ENCODE measurements around the gene RAX. TPM values are rescaled to one million over a fixed set of nuclear protein-coding genes. Genes with fewer than 3 reads are reported as not detected.

The RAX gene
- total RNA-seq, 1 experiment from 2014 or later = 0.94 TPM

- no peak for TF ChIP-seq ZBTB43 (CRISPR knock-in tag; IDR thresholded peaks at IDR 0.05)
- TF ChIP-seq NFATC4 (CRISPR knock-in tag; IDR thresholded peaks at IDR 0.05) = no peak
- TF ChIP-seq ESRRA (CRISPR knock-in tag; IDR thresholded peaks at IDR 0.05; ENCODE audit: borderline replicate concordance) = no peak
- no peak for TF ChIP-seq USF1 (CRISPR knock-in tag; IDR thresholded peaks at IDR 0.05)
- TF ChIP-seq AR (CRISPR knock-in tag; IDR thresholded peaks at IDR 0.05) = no peak
- no peak for TF ChIP-seq ATF6 (CRISPR knock-in tag; IDR thresholded peaks at IDR 0.05)
- no peak for TF ChIP-seq SOX15 (CRISPR knock-in tag; IDR thresholded peaks at IDR 0.05)
- TF ChIP-seq FOXP4 (CRISPR knock-in tag; IDR thresholded peaks at IDR 0.05) = no peak
- TF ChIP-seq ATF1 (CRISPR knock-in tag; IDR thresholded peaks at IDR 0.05) = no peak
- no peak for TF ChIP-seq FOXJ3 (CRISPR knock-in tag; IDR thresholded peaks at IDR 0.05; ENCODE audit: borderline replicate concordance)
- TF ChIP-seq TEAD4 (CRISPR knock-in tag; IDR thresholded peaks at IDR 0.05) = no peak
- TF ChIP-seq TEAD1 (CRISPR knock-in tag; IDR thresholded peaks at IDR 0.05) = no peak
- TF ChIP-seq ZNF281 (CRISPR knock-in tag; IDR thresholded peaks at IDR 0.05) = no peak
Measured at GRCh38 chr18:59318460-59319050, 45.3 kb upstream of the RAX start, which contains the start of gene CPLX4 (continued).

GRCh38 chr18:59311631-59312030, 38.4 kb upstream of the RAX start:
- H3K4me1 Mint-ChIP-seq = no peaks in the 10 kb centered on the region
- POLR2A ChIA-PET = no interaction called here
- H3K27ac Mint-ChIP-seq = no peak overlapping the region
- H3K27me3 Mint-ChIP-seq (ENCODE audit: low read depth) = peaks cover 51% of the 10 kb centered on the region
- H3K9me3 Mint-ChIP-seq = no peaks in the 10 kb centered on the region
- CTCF ChIA-PET = interaction anchor here (2.0 kb wide), 1 partner anchor 91 kb away, joined by 5 read pairs; no protein-coding TSS in a partner anchor
- DNase-seq (ENCODE audit: low spot score) (no peak), ATAC-seq (no peak)
- H3K36me3 Mint-ChIP-seq = no peaks in the 10 kb centered on the region
- no peak overlapping the region for H3K4me3 Mint-ChIP-seq
- TF ChIP-seq HMGA2 (CRISPR knock-in tag; IDR thresholded peaks at IDR 0.05) = no peak
- no peak for TF ChIP-seq ELF4 (CRISPR knock-in tag; IDR thresholded peaks at IDR 0.05; ENCODE audit: low read depth)
- no peak for TF ChIP-seq PRRX2 (CRISPR knock-in tag; IDR thresholded peaks at IDR 0.05)
- TF ChIP-seq MLX (CRISPR knock-in tag; IDR thresholded peaks at IDR 0.05) = no peak
- no peak for TF ChIP-seq GABPB1 (CRISPR knock-in tag; IDR thresholded peaks at IDR 0.05)
- TF ChIP-seq ZNF671 (CRISPR knock-in tag; IDR thresholded peaks at IDR 0.05) = no peak
- no peak for TF ChIP-seq AR (CRISPR knock-in tag; IDR thresholded peaks at IDR 0.05)
